Choroid plexus epithelial cell (primary cell): ENCODE data around the gene ZSWIM4.

ENCODE experiments used
- DNase-seq: peaks from one replicate; pipeline ENCODE4 v3.0.0-alpha.2; 2010; ENCODE audit warnings: low read depth
- H3K4me3 ChIP-seq: 2 replicates; pipeline ENCODE4 v1.5.1; 2011; ENCODE audit warnings: low read depth, mild to moderate bottlenecking, control low read depth, low read length, moderate library complexity
- CTCF ChIP-seq: conservative IDR thresholded peaks from 2 replicates; pipeline ENCODE4 v1.5.1; 2011; ENCODE audit warnings: low read depth, mild to moderate bottlenecking, control low read depth, inconsistent platforms, low read length, moderate library complexity

ZSWIM4 gene

DNA sequence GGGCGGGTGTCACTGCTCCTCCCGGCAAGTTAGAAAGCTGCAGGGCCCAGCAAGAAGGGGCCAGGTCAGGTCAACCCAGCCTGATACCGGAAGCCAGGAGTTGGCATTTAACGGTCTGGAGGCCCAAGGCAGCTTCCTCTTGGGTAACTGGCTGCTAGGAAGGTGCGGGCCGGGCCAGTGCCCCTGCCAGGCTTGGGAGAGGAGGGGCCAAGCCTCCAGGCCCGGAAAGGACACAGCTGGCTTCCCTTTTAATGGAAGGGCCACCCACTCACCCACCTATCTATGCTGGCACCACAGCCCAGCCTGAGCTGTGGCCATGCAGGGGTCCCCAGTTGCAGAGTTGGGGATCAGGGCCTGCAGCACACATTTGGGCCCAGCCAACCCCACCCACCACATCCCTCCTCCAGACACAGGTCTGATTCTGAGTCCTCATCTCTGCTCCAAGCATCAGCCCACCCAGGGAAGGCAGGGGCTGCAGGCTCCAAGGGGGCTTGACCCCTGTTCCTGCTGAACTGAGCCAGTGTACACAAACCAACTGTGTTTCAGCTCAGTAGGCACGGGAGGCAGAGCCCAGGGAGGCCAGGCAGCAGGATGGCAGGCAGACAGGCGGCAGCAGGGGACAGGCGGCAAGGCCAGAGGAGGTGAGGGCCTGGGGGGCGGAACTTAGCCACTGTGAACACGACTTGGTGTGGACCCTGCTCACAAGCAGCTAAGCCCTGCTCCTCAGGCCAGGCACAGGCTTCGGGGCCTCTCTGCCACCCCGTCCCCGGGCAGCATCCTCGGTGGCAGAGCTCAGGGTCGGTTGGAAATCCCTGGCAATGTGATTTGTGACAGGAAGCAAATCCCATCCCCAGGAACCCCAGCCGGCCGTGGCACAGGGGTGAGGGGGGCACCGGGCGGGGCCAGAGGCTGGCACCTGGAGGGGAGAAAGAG lies 40.8 kb downstream of the ZSWIM4 start:
- no peak for DNase-seq
- no peak overlapping the region for H3K4me3 ChIP-seq
- no peak for TF ChIP-seq CTCF

DNA sequence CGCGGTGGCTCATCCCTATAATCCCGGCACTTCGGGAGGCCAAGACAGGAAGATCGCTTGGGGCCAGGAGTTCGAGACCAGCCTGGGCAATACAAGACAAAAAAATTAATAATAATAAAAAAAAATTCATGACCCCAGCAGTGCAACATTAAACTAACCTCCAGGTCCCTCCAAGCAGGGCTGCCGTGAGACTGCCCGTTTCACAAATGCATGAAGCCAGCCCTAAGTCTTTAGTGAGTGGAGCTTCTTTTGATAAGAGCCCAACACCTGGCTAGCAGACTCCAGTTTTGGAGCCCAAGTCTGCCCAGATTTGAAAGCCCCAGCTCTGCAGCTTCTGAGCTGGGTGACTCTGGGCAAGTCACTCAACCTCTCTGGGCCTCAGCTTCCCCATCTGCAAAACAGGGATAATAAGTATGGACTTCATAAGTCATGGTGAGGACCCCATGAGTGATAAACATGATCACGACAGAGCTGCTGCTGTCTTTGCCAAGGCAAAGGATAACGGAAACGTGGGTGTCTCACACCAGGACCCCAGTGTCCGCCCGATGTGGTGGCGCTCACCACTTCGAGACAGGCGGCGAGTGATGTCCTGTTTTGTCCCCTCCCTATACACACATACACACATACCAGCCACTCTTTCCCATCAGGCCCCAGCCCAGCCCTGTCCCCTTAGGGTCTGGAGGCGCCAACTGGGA lies 43.3 kb downstream of the ZSWIM4 start:
- TF ChIP-seq CTCF, result no peak
- H3K4me3 ChIP-seq, result peak overlapping the region; percentile 88
- no peak for DNase-seq

DNA sequence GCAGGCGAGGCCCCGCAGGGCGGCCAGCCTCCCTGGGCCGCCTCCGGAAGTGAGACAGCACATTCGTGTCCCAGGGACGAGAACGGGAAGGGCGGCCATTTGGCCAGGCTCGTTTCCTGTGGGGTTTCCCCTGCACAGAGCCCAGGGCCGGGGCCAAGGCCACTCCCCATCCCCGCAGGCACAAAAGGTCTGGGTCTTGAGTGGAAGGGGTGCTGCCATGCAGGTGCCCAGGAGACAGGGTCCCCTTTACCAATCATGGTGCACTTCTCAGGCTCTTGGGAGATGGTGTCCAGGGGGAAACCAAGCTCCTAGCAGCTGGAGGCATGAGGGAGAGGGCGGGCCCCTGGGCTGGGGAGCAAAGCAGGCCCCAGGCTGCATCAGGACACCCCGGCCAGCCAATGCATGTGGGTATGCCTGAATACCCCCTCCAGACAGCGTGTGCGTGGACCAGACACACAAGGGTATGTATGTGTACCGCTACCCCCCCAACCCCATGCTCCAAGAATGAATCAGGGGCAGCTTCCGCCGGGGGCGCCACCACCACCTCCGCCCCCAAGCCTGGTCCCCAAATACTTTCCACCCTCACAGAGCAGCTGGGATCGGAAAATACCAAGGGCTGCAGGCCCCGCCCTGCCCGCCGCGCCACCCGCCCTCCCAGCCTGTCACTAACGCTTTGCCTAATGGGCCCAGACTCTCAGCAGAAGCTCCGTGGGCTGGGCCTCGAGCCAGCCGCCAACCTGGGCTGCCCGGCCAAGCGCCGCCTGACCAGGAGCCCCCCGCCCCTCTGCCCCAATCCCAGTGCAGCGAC lies 44.1 kb downstream of the ZSWIM4 start:
- TF ChIP-seq CTCF, result peak; percentile 6
- peak; percentile 75 for DNase-seq
- peak overlapping the region; percentile 88 for H3K4me3 ChIP-seq

- no peak for TF ChIP-seq CTCF
- DNase-seq, result no peak
- peak overlapping the region; percentile 88 for H3K4me3 ChIP-seq
Observed at GRCh38 chr19:13839938-13840304, 44.7 kb downstream of the ZSWIM4 start.

GRCh38 chr19:13840305-13841085 lies 45.3 kb downstream of the ZSWIM4 start:
- peak overlapping the region; percentile 88 for H3K4me3 ChIP-seq
- no peak for TF ChIP-seq CTCF
- no peak for DNase-seq
